Stimulated activated CD8-positive, alpha-beta memory T cell treated with anti-CD3 and anti-CD28 coated beads, Interleukin-4, amount 100 ng/mL, for 48 hours (primary cell): Measurements from ENCODE around the gene MGMT.

Experiments used
- DNase-seq: peaks from one replicate; pipeline ENCODE4 v3.0.0-alpha.2; 2020

Gene MGMT

DNA sequence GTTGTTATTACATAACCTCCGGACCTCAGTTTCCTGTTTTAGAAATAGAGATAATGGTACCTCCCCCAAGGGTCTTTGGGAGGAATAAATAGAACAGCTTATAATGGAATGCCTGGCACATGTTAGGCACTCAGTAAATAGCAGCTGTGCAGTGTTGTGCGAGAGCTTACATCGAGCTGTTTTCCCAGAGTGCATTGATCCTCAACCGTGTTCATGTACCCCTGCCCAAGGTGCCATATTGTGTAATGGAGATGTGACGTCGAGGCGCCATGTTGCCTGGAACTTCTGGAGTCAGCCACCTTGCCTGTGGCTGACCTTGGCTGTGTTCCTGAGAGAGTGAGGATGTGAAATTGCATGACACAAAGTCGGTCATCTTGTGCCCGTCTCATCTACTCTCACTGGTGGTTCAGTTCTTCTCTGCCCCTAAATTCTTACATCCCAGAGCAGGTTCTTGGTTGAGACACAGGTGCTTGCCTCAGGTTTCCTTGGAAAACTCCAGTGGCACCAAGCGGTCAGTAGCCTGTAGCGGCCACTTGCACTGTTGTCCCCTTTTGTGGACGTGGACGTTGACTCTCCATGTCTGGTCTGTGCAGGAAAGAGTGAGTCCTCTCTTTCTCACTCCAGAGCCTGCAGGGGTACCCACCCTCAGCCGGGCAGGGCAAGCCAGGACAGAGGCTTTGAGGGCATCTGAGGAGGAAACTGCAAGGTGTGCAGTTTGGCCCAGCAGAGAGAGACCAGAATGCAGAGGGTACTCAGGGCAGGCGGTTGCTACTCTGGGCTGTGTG is 230.6 kb downstream of the MGMT start:
- DNase-seq: no peak

GRCh38 chr10:129699722-129700340 is 232.8 kb downstream of the MGMT start:
- no peak for DNase-seq

GRCh38 chr10:129702605-129703004 is 235.6 kb downstream of the MGMT start:
- DNase-seq: no peak

DNA sequence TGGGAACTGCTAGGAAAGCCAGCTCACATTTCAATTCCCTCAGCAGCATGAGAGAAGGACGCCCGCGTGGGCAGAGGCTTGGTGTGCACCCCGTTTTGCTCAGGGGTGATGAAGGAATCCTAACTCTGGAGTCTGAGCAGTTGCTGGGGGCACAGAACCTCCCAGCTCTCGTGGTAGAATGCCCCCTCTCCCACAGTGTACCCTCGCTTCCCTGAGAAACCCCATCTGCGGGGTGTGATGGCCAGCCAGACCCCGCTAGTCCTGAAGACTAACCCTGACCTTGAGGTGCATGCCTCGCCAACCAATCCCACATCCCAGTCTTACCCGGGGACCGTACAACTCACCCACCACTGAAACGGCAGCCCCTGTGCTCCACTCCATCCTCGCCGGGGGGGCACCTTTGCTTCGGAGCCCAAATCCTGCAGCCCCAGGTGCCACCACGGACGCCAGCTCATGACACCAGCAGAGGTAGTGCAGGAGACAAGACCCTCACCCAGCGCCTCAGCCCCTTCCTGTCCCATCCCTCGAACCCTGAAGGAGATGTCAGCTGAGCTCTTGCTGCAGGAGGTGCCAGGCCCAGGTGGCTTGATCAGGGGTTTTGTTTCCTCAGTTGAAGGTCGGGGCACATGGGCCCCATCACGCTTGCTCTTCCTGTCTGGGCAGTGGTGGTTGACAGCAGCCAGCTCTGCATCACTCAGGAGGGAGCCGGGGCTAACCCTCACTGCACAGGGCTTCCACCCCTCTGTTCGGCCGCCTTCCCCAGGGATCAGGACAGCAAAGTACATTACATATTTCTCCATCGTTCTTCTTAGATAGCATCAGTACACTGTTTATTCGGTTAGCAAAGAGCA is 236.5 kb downstream of the MGMT start:
- DNase-seq: no peak

GRCh38 chr10:129704225-129704624 is 237.2 kb downstream of the MGMT start:
- DNase-seq: no peak

DNA sequence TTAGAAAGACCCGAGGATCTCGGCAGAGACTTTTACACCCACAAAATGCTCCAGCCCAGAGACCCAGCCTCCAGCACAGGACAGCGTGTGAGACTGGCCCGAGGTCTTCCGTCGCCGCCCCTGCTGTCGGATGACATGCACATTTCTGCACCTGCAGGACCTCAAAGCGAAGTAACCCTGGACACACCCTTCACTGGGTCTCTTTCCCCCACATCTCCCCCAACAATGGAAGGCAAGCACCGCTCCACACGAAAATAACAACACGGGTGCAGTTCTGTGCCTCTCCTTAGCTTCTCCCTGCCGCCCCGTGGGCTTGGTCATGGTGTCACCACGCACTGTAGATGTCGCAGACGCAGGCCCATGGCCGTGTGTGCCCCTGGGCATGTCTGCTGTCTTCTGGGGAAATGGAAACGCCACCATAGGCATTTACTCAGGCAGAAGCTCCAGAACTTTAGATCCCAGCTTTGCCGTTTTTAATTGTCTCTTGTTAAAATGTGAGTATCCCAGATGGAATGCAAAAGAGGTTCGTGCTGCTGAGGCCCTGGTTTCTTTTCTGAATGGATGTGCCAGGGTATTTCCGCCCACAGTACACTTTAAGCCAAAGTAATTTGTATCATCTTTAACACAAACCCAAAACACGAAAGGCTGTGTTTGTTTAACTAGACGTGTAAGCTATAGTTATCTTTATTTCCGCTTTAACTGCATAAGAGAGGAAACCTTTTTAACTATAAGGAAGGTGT is 237.9 kb downstream of the MGMT start:
- no peak for DNase-seq

GRCh38 chr10:129705676-129706075 is 238.6 kb downstream of the MGMT start:
- no peak for DNase-seq

- DNase-seq: no peak
Measured at GRCh38 chr10:129706081-129706480, 239.0 kb downstream of the MGMT start.

- no peak for DNase-seq
Measured at GRCh38 chr10:129706523-129706922, 239.5 kb downstream of the MGMT start.

GRCh38 chr10:129707406-129708388 is 240.7 kb downstream of the MGMT start:
- DNase-seq: no peak

DNA sequence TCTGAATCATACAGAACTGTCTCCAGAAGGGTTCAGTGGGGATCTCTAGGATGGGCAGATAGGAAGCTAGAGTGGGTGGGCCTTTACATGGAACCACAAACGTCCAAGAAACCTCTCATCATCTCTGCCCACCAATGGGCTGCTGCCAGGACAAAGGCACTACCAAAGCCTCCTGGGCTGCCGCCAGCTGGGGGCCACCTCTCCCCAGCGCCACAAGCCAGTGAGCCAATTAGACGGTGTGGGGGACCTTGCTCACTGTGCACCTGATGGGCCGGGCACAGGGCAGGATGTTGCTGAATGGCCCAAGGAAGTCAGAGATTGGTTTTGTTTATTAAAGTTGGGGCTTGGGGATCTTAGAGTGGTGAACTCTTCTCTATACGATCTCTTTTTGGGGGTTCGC is 242.1 kb downstream of the MGMT start:
- DNase-seq: no peak

GRCh38 chr10:129709627-129710509 is 242.8 kb downstream of the MGMT start:
- DNase-seq: no peak

- no peak for DNase-seq
Measured at GRCh38 chr10:129710510-129710847, 243.4 kb downstream of the MGMT start.

DNA sequence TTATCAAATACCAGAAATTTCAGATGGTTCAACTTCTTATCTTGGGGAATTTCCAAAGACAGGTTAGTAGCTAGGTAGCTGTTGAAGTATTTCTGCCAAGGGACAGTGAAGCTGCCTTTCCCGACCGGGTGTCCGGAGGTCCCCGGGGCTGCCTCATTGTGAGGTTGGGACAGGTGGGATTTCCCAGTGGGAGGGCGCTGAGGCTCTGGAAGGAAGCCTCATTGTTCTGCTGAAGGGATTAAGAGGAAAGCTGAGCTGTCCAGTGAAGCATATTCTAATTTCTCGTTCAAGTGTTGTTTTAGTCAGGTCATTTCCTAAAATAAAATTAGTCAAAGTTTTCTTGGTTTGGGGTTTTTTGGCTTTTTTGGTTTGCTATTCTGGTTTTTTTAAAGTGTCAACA is 244.2 kb downstream of the MGMT start:
- DNase-seq: no peak

DNA sequence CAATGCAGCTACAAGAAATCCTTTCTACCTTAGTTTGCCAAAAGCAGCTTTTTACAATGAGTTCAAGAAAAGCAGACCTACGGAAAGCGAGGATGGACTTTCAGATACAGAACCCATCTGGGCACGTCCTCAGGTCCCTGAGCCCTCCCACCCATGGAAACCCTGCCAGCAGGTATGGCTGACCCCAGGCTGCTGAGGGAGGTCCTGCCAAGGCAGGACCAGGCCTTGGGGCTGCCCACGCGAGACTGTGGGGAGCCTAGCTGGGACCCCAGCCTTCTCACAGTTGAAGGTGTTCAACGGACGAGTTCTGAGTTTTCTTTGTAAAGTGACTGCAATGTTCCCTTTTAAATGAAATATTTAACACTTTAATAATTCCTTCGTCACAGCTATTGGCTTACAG is 245.0 kb downstream of the MGMT start:
- DNase-seq: no peak

- DNase-seq: no peak
Measured at GRCh38 chr10:129713659-129714265, 246.7 kb downstream of the MGMT start.

GRCh38 chr10:129715805-129716204 is 248.8 kb downstream of the MGMT start:
- no peak for DNase-seq

GRCh38 chr10:129716211-129716681 is 249.2 kb downstream of the MGMT start:
- DNase-seq: no peak

DNA sequence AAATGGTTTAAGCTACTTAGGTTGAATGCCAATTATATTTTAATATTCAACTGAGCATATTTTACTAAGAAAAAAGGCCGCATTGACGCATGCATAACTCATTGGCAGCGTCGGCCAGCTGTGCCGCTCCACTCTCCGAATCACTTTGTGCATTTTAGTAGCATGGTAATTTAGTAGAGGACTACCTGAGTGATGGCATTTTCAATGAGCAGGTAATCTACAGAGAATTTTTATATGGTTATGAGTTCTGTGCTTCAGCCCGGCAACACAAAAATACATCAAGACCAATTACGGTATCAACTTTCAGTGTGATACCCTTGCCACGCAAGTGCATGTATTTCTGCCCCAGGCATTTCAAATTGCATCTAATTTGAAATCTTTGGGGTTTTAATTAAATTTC is 249.8 kb downstream of the MGMT start:
- no peak for DNase-seq
